ENCODE results near the gene MTMR12.

Gene MTMR12

DNA sequence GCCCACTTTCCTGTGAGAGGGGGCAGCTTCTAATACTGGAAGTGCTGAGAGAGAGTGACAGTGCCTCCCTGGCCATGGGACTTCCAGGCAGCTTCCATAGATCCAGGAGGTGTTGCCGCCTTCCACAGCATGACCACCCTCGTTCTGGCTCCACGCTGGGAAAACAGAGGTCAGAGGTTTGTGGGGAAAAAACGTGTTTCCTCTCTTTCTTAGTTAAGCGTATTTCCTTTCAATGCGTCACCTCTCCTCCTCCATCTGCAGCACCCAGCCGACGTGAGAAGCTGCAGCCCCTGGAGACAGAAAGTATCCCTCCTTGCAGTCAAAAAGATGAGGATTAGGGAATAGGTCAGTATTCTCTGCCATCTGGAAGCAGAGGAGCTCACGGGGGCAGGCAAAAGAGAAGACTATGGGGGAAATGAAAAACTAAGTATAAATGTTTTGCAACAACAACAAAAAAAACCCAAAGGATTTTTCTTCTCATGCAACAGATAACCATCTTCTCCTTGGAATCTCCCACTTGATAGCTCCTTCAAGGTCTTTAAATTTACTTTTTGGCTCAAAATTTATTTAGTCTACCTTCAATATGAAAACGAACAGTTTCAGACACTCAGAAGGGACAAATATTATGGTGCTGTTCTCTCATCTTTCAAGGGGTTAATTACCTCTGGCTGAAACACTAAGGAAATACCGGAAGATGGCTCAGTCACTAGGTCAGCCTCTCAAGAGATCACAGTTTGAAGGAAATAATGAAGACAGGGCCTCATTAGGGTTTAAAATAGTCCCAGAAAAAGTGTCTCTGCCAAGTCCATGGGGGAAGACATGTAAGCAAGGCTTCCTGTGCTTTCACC is 38.0 kb downstream of the MTMR12 start:
- DNase-seq: no peak

DNA sequence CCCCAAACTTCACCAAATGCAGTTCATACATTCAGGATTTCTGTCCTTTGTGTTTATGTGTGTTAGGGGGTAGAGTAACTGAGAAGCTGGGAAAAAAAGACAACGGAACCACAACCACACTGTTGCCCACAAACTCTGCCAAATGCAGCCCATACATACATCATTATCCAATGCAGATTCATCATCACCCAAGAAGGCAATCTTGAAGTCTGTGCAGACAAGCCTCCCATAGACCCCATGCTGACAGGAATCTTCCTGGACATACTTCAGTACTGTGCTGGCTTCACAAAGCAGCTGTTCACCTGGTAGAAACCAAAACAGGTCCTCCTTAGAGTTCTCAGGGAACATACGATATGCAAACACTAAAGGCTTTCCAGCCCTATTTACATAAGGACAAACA is 38.9 kb downstream of the MTMR12 start:
- DNase-seq: no peak

DNA sequence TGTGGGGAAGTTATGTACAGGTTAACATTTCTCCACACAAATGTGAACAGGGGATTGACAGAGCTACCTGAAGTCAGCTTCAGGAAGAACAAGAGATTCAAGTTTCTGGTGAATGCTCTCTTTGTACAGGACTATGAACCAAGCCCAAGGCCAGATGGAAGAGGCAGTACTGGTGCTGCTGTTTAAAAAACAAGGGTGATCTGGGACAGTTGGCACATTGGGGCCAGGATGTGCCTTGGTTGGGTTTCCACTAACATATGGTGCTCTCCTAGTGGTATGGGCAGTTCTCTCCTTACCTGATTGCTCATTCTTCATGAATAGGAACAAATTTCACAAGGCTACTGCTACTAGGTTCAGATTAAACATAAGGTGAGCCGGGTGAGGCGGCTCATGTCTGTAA is 40.0 kb downstream of the MTMR12 start:
- no peak for DNase-seq

DNA sequence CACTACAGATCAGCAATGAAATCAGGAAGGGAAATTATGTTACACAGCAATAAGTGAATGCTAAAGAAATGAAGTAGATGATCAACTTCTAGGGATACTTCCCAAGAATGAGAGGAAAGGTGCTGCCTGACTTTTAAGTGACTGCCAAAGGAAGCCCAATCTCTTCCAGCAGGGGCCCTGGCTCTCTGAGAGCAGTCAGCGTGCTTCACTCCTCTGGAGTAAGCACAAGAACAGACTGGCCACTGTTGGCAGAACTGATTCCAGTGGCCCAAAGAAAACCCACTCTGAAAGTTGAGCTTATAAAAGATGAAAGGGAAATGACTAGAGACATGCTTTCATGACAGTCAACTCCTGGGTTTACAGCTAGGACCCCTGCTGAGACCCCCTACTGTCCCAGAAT is 41.8 kb downstream of the MTMR12 start:
- no peak for DNase-seq

DNA sequence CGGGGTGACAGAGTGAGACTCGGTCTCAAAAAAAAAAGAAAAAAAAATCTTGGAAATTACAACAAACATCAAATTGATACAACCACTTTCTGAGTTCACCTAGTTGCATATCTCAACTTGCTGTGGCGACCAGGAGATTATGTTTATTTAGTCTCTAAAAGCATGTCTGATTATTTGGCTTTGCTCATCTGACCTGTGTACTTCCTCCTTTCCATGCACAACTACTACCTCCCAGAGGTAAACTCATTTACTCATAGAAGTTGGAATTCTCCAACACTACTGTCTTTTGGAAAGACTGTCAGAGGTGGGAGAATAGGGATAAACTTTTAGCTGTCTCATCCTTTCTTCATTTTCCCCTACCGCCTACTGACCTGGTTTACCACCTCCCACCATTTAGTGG is 42.6 kb downstream of the MTMR12 start:
- DNase-seq: no peak

DNA sequence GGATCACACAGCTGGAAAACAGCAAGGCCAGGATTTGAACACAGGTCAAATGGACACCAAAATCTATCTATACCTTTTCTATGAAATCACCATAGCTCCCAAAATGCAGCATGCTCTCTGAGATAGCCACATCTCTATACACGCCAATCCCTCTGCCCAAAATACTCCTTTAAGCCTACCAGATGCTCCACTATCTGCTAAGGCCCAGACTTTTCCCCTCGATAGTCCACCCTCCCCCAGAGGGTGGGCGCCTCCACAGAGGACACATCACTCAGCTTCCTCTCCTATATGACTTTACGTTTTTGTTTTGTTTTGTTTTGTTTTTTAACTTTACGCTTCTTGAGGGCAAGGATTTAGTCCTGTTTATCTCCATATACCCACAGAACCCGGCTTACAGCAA is 46.8 kb downstream of the MTMR12 start:
- no peak for DNase-seq

DNA sequence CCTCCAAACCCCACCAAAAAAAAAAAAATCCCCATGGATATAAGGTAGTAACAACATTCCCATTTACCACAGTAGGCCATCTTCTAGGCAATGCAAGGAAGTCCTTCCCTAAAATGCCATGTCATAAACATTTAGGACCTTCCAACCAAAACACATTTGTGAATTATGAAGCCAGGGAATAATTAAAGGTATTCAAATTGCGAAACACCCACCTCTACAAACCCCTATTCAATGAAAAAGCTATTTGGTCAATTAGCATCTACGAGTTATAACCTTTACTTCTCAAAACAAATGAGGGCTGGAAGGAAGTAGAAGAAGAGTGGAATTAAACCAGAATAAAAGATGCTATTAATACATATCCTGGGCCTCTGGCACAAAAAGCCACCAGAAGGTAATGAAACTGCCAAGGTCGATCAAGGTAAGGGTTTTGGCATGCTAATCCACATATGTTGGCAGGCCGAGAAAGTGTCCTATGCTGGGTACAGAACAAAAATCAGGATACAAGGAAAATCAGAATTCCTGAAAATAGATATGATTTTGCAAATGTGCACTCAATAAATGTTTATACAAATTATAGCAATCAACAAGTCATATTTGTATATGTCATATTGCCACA is 47.7 kb downstream of the MTMR12 start:
- DNase-seq: no peak

DNA sequence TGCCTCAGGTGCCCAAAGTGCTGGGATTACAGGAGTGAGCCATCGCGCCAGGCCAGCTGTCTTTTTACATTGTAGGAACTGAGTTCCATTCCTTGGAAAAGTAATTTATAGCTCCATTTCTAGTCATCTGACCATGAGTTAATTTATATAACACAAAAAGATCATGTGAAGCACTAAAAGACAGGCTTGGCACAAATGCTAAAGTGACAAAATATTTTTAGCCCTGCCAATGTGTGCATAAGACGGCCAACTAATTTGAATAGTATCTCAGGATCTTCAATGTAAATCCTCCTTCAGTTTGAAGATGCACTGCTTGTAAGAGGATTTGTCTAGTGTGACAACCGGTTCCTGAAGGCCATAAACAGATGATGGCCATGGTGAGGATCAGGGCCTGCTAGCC is 49.1 kb downstream of the MTMR12 start:
- DNase-seq: no peak

DNA sequence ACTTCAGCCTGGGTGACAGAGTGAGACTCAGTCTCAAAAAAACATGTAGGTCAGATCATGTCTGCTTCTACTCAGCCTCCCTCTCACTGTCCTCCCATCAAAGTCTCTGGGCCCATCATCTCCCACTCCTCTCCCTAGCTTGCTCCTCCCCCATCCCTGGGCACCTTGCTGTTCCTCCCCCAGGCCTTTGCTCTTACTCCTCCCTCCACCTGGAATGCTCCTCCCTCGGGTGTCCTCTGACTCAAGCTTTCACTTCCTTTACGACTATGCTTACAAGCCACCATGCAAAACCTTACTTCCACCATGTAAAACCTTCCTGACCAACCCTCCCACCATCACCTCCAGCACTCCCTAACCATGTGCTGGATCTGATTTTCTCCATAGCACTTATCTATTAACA is 51.5 kb downstream of the MTMR12 start:
- peak; percentile 65 for DNase-seq

DNA sequence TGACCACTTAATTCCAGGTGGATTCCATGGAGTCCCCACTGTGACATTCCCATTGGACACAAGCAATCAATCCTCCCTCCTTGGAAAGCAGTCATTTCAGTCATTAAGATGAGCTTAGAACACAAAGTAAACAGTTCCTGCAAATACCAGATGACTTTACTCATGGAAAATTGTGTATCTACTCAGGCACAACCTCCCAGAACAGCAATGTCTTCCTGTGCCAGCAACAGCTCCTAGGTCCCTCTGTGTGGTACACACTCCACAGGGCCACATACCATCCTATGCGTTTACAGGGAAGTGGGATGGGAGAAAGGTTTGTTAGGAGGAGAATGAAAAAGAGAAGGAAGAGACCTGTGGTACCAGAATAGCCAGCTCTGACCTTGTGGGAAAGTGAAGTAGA is 53.7 kb downstream of the MTMR12 start:
- DNase-seq: no peak

DNA sequence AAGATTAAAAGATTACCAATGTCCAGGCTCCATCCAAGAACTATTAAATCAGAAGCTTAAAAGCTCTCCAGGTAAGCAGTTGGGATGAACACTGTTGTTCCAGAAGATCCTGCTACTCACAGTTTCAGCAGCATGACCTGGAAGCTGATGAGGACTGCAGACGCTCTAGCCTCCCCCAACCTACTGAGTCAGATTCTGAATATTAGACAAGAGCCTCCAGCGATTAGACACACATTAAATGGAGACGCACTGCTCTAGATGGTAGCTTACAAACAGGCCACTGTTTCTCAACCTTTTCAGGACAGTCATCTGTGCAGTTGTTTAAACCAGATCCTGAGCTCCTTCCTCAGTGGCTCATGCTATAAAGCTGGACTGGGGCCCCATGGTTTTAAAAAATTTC is 54.3 kb downstream of the MTMR12 start:
- DNase-seq: no peak

DNA sequence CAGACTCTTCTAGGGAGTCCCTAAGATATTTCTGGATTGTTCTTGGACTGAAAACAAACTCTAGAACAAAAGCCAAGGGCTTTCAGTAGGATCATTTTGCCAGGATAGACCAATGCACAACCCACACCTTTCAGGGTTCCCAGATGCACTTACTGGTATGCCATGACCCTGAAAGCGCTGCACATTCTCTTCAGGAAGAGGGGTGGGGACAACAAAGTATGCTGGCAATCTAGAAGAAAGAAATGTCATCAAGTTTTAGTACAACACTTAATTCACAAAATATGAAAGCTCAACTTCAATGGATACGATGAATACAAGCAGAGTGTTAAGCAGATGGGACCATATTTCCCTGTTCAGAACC is 57.2 kb downstream of the MTMR12 start:
- DNase-seq: no peak

DNA sequence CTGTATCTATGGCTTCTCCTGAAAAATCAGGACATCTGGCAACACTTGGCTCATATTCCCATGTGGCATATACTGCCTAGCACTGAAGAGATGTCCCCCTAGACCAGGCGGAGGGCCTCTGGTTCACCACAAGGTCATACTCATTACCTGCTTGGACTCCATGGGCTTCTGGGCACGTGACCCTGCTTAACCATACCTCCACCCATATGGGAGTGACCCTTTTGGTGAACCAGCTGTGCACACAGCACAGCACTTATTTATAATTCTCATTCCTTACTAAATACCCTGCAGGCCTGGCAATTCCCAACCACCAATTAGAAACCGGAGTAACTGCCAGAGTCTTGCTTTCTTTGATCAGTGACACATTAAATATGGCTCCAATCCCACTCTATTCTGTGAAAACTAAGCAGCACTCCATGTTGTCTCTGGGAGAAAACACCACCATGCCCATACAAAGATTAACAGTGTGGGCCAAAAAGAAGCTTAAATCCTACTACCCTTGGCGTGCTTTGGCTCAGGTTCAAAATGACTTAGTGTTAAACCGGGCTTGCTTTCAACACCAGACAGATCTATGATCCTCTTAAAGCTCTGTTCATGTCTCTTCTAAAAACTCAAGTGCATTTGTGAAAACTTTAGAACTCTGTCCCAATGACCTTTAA is 57.7 kb downstream of the MTMR12 start:
- DNase-seq: no peak

DNA sequence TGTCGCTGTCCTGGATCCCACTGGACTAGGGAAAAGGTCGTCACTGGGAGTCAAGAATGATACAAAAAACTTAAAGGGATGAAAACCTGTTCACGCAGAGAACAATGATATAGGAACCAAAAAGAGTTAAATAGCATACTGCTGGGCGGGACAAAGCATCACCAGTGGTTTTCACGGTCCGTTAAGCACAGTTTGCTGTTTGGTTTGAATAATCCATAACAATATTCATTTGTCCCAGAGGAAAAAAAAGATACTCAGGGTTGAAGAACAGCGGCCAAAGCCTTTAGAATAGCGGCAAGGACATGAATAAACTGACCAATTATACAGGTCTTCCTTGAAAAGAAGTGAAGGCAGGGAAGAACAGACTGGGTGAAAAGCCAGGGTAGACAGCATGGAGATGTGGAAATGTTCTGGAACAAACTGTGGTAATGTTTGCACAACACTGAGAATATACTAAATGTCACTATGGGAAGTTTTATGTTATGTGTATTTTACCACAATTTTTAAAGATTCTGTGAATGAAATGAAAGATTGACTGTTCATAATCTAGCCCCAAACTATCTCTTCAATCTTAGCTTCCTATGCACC is 60.8 kb downstream of the MTMR12 start:
- DNase-seq: no peak

DNA sequence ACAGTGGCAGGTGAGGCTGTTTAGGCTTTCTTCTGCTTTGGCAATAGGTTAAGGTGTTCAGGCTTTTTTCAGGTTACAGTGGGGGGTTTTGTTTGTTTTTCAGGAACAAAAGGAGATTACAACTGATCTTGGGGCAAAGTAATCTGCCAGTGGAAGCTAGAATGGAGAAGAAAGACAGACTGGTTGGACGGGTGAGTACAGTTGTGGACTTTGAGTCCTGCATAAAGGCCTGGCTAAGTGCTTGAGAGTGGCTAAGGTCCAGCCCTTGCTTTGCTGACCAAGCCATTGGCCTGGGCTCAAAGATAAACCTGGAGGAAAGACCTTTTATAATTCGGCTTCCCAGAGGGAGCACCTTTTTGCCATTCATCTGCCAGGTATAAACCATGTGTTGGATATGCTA is 63.1 kb downstream of the MTMR12 start:
- no peak for DNase-seq

DNA sequence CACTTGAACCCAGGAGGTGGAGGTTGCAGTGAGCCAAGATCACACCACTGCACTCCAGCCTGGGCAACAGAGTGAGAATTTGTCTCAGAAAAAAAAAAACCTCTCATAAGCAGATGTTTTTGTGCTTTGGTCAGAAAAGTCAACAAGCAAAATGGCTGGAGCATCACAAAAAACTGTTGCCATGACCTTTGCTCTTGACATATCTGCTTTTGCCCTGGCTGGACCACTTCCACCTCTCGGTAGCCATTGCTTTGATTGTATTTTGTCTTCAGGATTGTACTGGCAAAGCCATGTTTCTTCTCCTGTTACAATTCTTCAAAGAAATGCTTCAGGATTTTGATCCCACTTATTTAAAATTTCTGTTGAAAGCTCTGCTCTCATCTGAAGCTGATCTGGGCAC is 67.0 kb downstream of the MTMR12 start:
- no peak for DNase-seq

DNA sequence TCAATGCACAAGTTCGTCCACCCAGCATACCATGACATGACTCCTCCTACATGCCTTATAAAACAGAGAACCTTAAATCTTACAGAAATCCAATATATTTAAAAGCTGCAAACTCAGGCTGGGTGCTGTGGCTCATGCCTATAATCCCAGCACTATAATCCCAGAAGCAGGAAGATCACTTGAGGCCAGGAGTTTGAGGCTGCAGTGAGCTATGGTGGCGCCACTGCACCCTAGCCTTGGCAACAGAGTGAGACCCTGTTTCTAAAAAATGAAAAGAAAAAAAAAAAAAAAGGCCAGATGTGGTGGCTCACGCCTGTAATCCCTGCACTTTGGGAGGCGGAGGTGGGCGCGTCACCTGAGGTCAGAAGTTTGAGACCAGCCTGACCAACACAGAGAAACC is 68.7 kb downstream of the MTMR12 start:
- DNase-seq: no peak

DNA sequence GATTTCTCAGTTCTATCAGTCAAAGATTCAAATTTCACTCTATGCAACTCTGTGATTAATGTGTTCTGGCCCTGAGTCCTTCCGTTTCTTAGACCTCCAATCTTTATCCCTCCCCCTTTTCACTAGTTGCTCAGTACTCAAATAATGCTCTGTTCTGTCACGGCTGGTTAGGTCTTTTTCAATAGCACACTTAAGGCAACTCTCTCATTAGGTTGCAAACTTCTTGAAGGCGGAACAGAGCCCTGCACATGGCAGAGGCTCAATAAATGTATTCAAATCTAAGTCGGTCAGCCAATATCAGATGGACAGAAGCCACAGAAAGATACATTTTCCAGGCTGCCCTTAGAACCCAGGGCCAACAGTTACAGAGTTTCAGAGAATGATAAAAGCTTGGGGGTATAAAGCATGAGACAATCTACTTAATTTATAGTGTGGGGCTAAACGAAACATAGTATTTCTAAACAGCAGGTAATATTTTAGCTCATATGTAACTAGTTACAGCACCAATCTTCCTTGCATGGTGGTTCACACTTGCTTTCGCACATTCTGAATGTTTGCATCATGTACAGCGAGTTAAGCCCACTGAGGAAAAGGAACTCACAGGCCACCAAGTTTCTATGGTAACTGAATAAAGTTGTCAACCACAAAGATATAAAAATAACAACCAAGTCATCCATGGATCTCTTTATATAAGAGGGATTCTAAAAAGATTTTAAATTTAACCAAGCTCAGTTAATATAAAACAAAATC is 71.5 kb downstream of the MTMR12 start:
- no peak for DNase-seq

DNA sequence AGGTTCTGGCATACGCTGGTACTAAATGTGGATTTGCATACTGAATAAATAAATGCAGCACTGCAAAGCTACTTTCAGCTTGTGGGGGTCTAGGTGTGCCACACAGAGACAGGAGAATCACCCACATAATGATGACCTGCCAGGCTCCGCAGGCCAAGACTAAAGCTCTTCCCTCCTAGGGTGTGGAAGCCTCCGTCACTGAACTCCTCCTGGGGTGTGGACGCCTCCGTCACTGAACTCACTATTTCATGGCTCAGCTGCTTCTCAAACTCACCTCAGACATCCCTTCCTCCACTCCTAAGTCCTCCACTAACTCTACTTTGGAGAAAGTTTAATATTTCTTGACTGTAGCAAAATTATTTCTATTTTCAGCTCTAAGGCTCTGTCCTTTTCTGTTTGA is 73.4 kb downstream of the MTMR12 start:
- DNase-seq: no peak

DNA sequence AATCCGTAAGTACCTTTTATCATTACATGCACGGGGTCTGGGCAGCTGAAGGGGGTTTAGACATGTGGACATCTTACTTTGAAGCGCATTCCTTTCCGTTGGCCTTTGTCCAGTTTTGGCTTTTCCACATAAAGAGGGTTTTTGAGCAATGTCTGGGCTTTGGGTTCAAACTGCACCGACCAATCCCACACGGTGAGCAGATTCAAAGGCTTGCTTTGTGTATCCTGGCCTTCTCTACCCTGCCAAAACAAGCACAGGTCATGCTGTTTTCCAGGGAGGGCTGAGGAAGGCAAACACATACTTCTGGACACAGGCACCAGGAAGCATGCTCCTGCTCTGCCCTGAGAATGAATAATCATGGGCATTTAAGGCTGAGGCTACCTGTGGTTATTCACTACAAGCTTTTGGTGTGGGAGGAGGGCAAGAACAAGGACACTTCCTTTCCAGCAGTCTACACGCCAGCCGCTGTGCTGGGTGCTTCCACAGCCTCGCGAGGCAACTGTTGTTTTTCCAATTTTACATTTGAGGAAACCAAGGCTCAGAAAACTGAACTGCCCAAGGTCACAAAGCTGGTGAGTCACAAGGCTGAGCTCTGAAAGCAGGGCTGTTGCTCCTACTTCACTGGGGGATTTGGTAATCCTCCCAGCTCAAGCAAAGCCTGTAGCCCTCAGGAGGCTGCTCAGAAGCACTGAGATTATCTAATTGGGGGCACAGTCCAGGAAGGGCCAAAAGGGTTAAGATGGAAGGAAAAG is 78.9 kb downstream of the MTMR12 start:
- no peak for DNase-seq

DNA sequence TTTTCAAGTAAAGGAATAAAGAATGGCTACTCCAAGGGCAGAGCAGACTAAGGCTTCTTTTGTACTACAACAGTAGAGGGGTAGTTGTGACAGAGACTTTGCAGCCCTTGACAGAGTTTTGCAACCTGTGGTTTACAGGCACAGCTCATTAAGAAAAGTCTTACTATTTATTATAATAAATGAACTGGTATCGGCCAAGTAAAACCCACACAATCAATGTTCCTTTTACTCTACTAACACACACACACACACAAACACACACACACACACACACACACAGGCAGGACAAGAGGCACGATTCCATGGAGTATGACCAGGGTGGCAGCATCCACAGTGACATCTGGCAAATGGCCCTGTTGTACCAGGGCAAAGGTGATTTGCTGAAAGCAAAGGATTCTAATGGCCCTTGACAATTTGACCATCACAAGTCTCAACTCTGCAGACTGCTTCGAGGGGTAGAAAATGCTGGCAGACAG is 79.5 kb downstream of the MTMR12 start:
- no peak for DNase-seq
